ENCODE data around the gene CH25H. TPM values are rescaled to one million over a fixed set of nuclear protein-coding genes. Genes with fewer than 3 reads are reported as not detected.

Gene CH25H
- total RNA-seq, 1 donor from 2014 or later, result 0.22 TPM

- ATAC-seq (ENCODE audit: poor library complexity) (no peak), DNase-seq (no peak)
- intact Hi-C loops (cut with DNase I), result no loop called here
Measured at GRCh38 chr10:89236226-89236797, 29.2 kb upstream of the CH25H start.

GRCh38 chr10:89235073-89235798, 28.1 kb upstream of the CH25H start:
- intact Hi-C loops (cut with DNase I), result no loop called here
- ATAC-seq (ENCODE audit: poor library complexity) (peak; percentile 67), DNase-seq (peak; percentile 79)

- no peak for DNase-seq
- intact Hi-C loops (cut with DNase I), result no loop called here
- no peak for ATAC-seq (ENCODE audit: poor library complexity)
Measured at GRCh38 chr10:89233033-89233432, 25.9 kb upstream of the CH25H start.

- intact Hi-C loops (cut with DNase I), result no loop called here
- DNase-seq (no peak), ATAC-seq (ENCODE audit: poor library complexity) (no peak)
Measured at GRCh38 chr10:89228962-89229361, 21.8 kb upstream of the CH25H start.

- ATAC-seq (ENCODE audit: poor library complexity) (no peak), DNase-seq (no peak)
- intact Hi-C loops (cut with DNase I), result no loop called here
Measured at GRCh38 chr10:89228146-89228545, 21.0 kb upstream of the CH25H start.

- intact Hi-C loops (cut with DNase I), result no loop called here
- no peak for ATAC-seq (ENCODE audit: poor library complexity)
- DNase-seq, result no peak
Measured at GRCh38 chr10:89226891-89227290, 19.8 kb upstream of the CH25H start.

- no peak for DNase-seq
- intact Hi-C loops (cut with DNase I), result no loop called here
- ATAC-seq (ENCODE audit: poor library complexity), result peak; percentile 38
Measured at GRCh38 chr10:89224739-89225443, 17.8 kb upstream of the CH25H start.

- no peak for ATAC-seq (ENCODE audit: poor library complexity)
- intact Hi-C loops (cut with DNase I), result no loop called here
- DNase-seq, result no peak
Measured at GRCh38 chr10:89221919-89222318, 14.8 kb upstream of the CH25H start.

GRCh38 chr10:89219513-89220218, 12.5 kb upstream of the CH25H start:
- ATAC-seq (ENCODE audit: poor library complexity) (peak; percentile 43), DNase-seq (no peak)
- intact Hi-C loops (cut with DNase I), result loop anchor here (5.0 to 10.0 kb wide), 2 partner anchors 282 to 385 kb away; no protein-coding TSS in a partner anchor

GRCh38 chr10:89217057-89217990, 10.2 kb upstream of the CH25H start:
- intact Hi-C loops (cut with DNase I), result loop anchor here (5.0 to 10.0 kb wide), 2 partner anchors 280 to 383 kb away; no protein-coding TSS in a partner anchor
- DNase-seq (no peak), ATAC-seq (ENCODE audit: poor library complexity) (peak; percentile 70)

GRCh38 chr10:89216056-89216455, 8.9 kb upstream of the CH25H start:
- intact Hi-C loops (cut with DNase I), result loop anchor here (5.0 to 10.0 kb wide), 2 partner anchors 279 to 381 kb away; no protein-coding TSS in a partner anchor
- DNase-seq (no peak), ATAC-seq (ENCODE audit: poor library complexity) (no peak)

- intact Hi-C loops (cut with DNase I), result loop anchor here (5.0 to 10.0 kb wide), 2 partner anchors 278 to 381 kb away; no protein-coding TSS in a partner anchor
- no peak for ATAC-seq (ENCODE audit: poor library complexity)
- DNase-seq, result no peak
Measured at GRCh38 chr10:89215511-89215910, 8.4 kb upstream of the CH25H start.

- intact Hi-C loops (cut with DNase I), result loop anchor here (5.0 to 10.0 kb wide), 2 partner anchors 277 to 380 kb away; no protein-coding TSS in a partner anchor
- ATAC-seq (ENCODE audit: poor library complexity), result no peak
- DNase-seq, result no peak
Measured at GRCh38 chr10:89214566-89215165, 7.5 kb upstream of the CH25H start.

- intact Hi-C loops (cut with DNase I), result loop anchor here (10.0 kb wide), 1 partner anchor 378 kb away; no protein-coding TSS in a partner anchor
- DNase-seq, result no peak
- ATAC-seq (ENCODE audit: poor library complexity), result peak; percentile 73
Measured at GRCh38 chr10:89213191-89213808, 6.2 kb upstream of the CH25H start.

- DNase-seq, result no peak
- ATAC-seq (ENCODE audit: poor library complexity), result no peak
- intact Hi-C loops (cut with DNase I), result loop anchor here (2.0 to 10.0 kb wide), 2 partner anchors 180 to 376 kb away; no protein-coding TSS in a partner anchor
Measured at GRCh38 chr10:89210794-89211425, 3.8 kb upstream of the CH25H start.

GRCh38 chr10:89209718-89210117, 2.6 kb upstream of the CH25H start:
- intact Hi-C loops (cut with DNase I), result loop anchor here (2.0 to 10.0 kb wide), 2 partner anchors 179 to 375 kb away; no protein-coding TSS in a partner anchor
- no peak for ATAC-seq (ENCODE audit: poor library complexity)
- DNase-seq, result no peak

Data from Right ventricle myocardium superior (tissue), 1 donor.